NCI-H1105 treated with DMSO at 0.1 percent for 48 hours (cell line): ENCODE results near the gene WFDC1.

ENCODE experiments used
- DNase-seq: peaks from one replicate; lab custom pipeline; 2025; lab: John Stamatoyannopoulos, UW

Gene WFDC1

DNA sequence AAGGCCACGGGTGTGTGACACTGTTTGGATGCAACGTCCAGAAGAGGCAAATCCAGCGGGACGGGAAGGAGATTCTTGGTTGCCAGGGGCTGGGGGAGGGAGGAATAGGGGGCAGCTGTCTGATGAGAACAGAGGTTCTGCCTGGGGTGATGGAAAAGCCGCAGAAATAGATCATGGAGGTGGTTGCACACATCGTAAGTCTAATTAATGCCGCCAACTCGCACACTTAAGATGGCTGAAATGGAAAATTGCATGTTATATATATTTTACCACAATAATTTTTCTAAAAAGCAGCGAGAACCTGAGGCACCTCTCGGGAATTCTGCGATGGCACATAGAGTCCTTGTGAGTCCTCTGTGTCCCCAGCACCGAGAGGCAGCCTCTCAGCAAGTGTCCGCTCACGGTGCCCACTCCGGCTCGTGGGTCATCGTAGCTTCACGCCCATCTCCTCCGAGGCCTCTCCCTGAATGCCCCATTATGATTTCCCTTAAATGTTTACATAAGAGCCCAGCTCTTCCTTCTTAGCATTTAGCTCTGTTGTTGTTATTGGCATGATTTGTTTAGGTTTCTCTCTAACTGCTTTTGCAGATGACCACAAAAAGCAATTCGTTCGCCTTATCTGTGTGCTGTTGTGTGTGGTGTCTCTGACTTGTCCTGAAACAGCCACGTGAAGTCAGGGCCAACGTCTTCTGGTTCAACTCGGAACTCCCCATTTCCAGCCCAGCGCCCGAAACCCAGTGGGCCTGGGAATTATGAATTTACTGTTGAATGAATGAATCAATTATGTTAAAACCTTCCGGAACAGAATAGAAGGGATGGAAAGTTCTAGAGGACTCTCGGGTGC is 7.7 kb downstream of the WFDC1 start:
- DNase-seq = no peak

DNA sequence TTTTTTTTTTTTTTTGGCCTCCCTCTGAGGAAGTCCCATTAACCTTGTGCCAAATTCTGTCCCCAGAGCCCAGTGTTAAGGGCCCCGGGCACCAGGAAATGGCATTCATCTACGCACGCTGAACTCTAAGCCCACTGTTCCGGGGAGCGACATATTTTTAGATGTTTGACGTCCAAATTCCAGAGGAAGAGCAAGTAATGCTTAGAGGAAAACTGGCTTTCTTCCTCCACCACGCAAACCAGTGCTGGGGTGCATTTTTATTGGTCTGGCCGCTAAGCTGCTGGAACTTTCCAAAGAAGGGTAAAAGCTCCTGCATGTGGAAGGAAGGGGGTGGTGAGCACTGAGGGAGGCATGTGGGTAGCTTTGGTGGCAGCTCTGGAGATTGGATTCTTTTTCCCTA is 8.3 kb downstream of the WFDC1 start:
- no peak for DNase-seq

- DNase-seq = no peak
Observed at GRCh38 chr16:84303516-84303915, 8.8 kb downstream of the WFDC1 start.

DNA sequence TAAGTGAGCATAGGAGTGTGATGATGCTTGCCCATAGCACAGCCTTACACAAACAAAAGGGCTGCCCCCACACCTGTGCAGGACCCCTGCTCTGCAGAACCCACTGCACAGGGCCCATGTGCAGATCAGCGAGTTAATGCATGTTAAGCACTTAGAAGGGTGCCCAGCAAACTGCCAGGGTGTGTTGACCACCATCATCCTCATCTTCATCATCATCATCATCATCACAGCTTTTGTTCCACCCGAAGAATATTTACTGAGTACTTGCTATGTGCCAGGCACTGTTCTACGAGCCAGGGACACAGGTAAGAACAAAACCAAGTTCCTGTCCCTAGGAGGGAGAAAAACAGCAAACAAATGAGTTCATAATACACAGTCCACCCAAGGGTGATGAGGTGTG is 11.9 kb downstream of the WFDC1 start:
- no peak for DNase-seq

DNA sequence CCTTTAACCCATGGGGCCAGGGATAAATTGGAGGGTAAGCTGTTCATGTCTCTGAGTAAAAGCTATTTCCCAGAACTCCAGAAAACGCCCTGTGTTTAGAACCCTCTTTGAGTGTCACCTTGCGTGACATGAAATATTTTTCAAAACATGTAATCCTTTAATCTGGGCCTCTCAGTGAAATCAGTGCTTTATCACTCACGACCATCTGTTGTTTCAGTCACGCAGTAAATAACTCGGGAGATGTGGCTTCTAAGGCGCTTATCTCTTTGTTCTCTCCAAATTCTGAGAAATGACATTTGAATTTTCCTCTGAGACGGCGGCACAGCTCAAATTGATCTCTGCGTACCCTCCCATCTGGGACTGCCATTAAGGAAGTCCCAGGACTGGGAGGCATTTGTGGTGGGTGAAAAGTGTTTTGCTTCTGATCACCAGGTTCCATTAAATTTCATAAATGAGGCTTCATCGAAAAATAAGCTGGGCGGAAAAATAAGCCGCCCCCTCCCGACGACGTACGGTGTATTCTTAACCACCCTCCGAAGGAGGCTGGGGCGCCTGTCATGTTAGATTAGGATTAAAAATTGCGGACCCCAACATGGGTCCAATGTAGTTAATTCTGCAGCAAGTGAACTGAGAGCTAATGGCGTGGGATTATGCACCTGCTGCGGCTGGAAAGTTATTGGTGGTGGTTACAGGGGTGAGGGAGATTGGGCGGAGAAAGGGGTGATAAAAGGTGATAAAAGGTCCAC is 12.7 kb downstream of the WFDC1 start:
- DNase-seq = no peak

GRCh38 chr16:84308120-84308519 is 13.4 kb downstream of the WFDC1 start:
- DNase-seq = no peak

DNA sequence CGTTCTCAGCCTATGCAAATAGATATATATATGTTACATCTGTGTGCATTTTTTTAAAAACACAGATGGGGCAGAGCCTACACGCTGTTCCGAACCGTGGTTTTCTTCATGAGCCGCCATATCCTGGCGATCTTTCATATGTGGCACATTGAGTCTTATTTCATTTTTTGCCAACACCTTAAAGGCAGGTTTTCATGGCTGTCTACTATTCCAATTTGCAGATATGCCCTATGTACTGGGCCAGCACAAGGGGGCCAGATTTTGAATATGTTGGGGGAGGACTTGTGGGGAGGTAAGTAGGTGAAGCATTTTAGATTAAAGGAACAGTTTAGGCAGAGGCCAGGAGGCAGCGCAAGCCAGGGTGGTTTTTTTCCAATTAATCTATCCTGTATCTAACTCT is 16.0 kb downstream of the WFDC1 start:
- no peak for DNase-seq

GRCh38 chr16:84312783-84313382 is 18.2 kb downstream of the WFDC1 start:
- peak; percentile 58 for DNase-seq

- DNase-seq = no peak
Observed at GRCh38 chr16:84313921-84314320, 19.2 kb downstream of the WFDC1 start.

DNA sequence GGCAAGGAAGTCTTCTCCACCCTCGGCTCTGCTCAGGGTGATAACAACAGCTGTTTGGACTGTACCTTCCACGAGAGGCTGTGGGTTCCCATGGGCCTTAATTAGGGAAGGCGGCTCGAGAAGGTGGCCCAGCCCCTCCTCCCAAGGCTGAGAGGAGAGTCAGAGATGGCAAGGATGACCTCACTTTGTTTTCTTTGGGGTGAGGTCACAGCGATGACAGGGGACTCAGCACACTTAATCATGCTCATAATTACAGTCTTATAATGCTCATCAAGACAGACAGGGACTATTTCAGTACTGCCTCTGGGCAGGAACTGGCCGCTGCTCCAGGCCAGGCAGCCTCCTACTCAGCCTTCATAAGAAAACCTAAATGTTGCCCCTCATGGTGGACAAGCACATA is 19.7 kb downstream of the WFDC1 start:
- DNase-seq = no peak

GRCh38 chr16:84314814-84315213 is 20.1 kb downstream of the WFDC1 start:
- DNase-seq = no peak

- no peak for DNase-seq
Observed at GRCh38 chr16:84315422-84315821, 20.7 kb downstream of the WFDC1 start.

DNA sequence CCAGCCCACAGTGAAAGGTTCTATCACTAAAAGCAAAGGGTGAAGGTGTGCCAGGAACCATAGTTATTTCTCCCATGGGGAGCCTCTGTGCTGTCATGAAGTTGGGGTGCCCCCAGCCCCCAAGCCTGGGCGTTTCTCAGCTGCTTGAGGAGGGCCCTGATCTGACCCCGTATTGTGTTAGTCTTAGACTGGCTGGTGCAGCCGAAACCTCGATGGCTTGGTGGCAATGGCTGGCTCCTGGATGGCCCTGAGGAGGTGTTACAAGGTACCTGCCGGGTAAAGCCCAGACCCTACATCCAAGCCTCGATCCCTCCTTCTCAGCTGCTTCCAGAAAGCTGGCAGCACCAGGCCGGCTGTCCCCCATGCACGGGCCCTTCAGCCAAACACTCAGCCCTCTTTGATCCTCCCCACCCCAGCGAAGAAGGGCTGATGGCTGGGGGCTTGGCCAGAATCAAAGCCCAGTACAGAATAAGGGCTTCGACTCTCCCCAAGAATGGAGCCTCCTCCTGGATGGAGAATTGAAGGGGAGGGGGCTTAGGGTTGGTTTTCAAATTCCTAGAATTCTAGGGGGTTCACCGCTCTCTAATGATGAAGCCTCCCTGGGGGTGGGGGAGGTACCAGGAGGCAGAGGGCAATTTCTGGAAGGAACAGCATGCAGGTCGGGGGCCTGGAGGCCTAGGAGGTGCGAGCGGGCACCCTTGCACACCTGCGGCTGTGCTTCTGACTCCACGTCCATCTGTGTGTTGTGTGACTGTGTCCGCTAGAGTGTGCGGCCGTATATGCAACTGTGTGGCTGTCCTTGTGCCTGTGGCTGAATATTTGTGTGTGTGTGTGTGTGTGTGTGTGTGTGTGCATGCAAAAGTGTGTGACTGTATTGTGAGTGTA is 23.7 kb downstream of the WFDC1 start:
- DNase-seq = no peak

DNA sequence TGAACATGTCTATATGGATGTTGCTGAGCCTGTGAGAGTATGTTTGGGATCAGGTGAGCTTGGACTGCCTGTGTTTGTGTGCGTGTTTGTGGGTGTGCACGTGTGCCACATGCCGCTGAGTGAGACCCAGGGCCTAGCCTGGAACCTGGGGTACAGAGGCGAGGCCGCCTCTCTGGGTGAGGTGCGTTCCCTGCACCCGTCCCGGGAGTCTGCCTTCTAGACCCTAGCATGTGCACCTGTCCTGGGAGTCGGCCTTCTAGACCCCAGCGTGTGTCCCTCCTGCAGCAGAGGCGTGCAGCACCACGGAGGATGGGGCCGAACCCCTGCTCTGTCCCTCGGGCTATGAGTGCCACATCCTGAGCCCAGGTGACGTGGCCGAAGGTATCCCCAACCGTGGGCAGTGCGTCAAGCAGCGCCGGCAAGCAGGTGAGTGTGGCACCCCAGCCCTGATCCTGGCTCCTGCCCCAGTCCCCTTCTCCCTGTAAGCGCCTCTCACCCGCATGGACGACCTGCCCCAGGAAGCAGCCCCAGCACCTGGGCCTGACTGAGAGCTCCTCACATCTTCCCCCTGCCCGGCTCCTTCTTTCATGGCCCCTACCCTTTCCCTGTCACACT is 24.6 kb downstream of the WFDC1 start:
- DNase-seq = no peak

DNA sequence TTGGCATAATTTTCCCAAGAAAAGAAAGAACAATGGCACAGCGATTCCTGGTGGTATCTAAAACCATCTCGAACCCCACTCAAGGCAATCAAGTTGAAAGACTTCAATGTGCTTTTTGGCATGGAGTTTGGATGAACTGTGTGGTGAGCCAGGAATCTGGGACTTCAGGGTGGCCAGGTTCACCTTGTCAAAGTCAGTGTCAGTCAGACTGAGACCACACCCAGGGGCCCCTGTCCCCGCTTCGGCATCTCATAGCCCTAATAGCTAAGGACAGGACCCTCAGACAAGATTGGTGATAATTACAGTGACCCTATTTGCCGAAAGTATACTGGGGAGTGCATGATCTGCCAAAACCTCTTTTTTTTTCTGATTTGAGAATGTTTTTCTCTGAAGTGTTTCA is 25.8 kb downstream of the WFDC1 start:
- DNase-seq = no peak

- no peak for DNase-seq
Observed at GRCh38 chr16:84321932-84322331, 27.3 kb downstream of the WFDC1 start.

GRCh38 chr16:84322749-84323148 is 28.1 kb downstream of the WFDC1 start:
- DNase-seq = no peak

DNA sequence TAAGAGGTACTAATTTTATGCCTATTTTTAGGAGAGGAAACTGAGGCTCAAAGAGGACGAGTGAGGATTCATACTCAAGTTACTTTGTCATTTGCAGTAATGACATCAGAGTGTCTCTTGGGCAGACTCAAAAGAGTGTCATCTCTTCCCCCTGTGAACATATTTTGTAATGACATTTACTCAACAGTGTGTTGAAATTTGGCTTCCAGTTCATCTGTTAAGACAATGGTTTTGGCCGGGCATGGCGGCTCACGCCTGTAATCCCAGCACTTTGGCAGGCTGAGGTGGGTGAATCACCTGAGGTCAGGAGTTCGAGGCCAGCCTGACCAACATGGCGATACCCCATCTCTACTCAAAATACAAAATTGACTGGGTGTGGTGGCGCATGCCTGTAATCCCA is 28.9 kb downstream of the WFDC1 start:
- no peak for DNase-seq

DNA sequence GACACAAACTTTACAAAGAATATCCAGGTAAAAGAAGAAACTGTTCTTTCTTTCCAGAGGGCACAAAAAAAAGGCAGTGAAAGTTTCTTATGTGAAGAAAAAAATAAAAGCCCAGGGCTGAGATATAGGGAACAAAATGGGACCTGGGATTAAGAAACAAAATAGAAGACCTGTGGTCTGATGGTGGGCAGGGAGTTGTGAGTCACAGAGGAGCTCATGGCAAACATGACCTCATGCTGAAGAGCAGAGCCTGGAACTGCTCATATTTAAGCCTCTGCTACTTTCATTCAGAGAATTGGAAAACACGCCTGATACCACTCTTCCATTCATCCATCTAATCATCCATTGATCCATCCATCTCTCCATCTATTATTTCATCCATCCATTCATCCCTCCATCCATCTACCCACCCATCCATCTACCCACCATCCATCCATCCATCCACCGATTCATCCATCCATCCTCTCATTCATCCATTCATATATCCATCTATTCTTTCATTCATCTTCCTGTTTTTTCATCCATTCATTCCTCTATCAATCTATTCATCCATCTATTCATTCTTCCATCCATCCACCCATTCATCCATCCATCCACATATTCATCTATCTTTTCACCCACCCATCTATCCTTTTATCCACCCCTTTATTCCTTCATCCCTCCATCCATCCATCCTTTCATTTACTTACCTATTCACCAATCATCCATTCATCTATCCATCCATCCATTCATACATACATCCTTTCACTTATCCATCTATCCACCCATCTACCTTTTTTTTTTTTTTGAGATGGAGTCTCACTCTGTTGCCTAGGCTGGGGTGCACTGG is 30.0 kb downstream of the WFDC1 start:
- DNase-seq = no peak

DNA sequence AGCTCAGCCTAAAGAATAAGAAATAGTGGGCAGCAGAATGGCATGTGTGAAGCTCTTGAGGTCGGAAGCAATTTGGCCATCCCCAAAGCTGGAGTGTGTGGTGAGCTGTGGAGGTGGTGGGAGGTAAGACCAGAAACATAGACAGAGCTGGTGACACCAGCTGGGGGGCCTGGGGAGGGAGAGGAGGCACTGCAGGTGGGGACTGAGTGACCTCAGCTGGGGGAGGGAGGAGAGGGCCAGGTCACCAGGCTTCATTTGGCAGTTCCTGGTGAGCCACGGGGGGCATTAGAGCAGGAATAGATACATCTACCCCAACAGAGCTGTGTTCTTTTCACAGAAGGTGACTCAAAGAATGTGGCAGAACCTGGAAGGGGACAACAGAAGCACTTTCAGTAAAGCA is 31.9 kb downstream of the WFDC1 start:
- DNase-seq = no peak
